AG08396 (cell line): ENCODE data around the gene MAP1A.
"Not testable (repeated sequence)": the region's sequence is repeated elsewhere in the genome, so short reads cannot be mapped to it uniquely, and the experiment has no call there.

Experiments
- DNase-seq: peaks from one replicate; pipeline ENCODE4 v3.0.0; 2012; ENCODE audit warnings: low spot score, mixed read lengths

MAP1A gene

DNA sequence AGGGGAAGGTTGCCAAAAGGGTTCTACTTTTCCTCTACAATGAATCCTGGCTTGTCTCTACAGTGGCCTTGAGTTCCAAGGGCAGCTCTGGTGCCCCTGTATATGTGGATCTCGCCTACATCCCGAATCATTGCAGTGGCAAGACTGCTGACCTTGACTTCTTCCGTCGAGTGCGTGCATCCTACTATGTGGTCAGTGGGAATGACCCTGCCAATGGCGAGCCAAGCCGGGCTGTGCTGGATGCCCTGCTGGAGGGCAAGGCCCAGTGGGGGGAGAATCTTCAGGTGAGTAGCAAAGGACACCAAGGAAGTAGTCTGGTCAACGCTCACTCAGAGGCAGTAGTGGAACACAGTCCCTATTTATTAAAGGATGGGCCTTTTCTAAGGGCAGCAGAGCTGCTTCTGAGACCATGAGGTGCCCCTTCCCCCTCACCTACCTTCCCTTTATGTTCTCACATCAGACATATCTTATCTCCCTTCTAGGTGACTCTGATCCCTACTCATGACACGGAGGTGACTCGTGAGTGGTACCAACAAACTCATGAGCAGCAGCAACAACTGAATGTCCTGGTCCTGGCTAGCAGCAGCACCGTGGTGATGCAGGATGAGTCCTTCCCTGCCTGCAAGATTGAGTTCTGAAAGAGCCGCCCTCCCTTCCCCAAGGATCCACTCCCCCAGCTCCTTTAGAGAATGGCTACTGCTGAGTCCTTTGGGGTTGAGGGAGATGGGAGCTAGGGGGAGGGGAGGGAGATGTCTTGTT is 12.4 kb downstream of the MAP1A start:
- DNase-seq: no peak

DNA sequence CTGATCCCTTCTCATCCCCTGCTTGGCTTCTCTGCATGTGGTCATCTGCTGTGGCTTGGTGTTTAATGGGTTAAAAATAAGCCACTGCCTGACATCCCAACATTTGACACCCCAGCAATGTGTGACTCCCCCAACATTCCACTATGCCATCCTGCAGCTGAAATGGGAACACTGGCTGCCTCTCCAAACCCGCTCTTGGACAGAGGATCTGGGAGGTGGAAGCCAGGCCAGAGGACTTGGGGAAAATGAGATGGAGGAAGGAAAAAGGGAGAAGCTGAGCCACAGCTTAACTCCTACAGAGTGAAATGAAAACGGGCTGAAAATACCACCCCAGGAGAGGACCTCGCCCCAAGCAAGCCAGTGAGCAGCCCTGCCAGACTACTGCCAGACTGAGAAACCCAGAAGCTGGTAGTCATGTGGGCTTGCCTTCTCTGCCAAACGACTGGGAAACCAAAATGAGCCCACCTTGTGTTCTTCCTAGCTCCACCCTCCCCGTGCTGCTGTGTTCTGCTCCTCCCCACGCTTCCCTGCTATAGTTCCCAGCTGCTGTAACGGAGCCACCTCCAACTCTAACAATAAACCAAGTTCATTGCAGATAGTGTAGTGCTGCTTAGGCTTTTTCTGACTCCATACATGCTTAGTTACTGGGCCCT is 13.7 kb downstream of the MAP1A start:
- no peak for DNase-seq

DNA sequence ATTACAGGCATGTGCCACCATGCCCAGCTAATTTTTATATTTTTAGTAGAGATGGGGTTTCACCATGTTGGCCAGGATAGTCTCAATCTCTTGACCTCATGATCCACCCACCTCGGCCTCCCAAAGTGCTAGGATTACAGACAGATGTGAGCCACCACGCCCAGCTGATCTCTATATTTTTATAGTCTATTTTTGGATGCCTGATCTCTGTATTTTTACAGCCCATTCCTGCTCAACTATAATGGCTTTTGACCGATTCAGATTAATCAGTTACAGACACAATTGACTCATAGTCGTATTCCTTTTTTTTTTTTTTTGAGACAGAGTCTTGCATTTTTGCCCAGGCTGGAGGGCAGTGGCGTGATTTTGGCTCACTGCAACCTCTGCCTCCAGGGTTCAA is 15.4 kb downstream of the MAP1A start:
- DNase-seq: not testable (repeated sequence)

DNA sequence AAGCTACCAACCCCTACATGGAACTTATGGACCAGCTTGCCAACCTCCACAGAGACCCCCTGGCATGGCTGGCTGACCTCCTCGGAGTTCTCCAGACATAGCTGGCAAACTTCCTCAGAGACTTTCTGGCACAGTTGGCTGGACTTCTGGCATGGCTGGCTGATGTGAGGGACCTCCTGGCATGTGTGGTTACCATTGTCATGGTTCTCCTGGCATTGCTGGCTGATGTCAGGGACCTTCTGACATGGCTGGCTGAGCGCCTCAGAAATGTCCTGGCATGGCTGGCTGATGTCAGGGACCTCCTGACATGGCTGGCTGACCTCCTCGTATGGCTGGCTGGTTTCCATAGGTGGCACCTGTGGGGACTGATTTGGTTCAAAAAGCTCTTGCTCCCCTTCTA is 17.5 kb downstream of the MAP1A start:
- no peak for DNase-seq

DNA sequence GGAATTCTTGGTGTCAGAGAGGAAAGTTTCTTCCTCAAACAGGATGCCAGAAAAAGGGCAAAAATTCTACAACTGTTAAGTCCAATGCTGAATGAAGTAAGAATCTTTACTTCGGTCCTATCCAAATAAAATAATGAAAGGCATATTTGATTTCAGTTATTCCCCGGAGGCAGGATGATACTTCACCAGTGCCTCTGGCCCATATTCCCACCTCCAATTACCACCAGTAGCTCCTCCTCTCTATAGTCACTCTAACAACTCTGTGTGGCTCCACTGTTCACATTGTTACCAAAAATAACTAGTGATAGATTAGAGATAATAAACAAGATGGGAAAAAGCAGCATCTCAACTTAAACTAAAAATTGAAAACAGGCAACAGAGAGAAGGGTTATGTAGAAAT is 20.7 kb downstream of the MAP1A start:
- DNase-seq: no peak

DNA sequence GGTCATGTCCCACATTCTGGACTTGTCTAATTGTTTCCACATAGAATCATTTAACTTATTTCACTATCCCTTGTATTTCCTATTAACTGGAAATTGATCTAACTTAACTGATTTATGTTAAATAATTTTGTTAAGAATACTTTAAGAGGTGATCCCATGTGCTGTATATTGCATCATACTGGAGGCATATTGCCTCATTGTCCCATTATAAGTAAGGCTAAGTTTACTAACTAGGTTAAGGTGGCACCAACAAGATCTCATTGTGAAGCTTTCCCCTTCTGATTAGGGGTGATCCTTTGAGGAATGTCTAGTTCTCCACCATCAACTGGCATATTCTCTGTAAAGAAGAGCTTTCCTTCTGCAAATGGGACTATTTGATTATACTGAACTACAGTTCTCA is 24.4 kb downstream of the MAP1A start:
- DNase-seq: no peak

DNA sequence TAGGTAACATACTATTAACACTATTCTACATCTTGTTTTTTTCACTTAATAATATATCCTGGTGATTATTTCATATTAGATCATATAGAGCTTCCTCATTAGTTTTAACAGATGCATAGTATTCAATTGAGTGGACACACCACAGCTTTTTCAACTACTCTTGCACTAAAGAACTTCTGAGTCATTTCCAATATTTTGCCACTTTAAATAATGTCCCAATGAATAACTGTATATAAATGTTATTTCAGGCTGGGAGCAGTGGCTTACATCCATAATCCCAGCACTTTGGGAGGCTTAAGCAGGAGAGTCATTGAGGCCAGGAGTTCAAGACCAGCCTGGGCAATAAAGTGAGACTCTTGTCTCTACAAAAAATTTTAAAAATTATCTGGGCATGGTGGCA is 26.9 kb downstream of the MAP1A start:
- no peak for DNase-seq

DNA sequence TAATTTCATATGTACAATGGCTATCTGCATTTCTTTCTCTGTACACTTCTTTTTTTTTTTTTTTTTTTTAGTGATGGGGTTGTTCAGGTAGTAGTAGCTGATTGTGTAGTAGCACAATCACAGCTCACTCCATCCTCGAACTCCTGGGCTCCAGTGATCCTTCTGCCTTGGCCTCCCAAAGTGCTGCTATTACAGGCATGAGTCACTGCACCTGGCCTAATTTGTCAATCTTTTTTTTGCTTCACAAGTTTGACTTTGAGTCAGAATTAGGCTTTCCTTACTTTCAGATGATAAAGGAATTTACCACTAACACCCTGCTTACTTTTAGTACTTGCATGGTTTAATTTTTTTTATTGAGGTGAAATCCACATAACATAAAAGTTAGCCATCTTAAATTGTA is 28.0 kb downstream of the MAP1A start:
- no peak for DNase-seq

DNA sequence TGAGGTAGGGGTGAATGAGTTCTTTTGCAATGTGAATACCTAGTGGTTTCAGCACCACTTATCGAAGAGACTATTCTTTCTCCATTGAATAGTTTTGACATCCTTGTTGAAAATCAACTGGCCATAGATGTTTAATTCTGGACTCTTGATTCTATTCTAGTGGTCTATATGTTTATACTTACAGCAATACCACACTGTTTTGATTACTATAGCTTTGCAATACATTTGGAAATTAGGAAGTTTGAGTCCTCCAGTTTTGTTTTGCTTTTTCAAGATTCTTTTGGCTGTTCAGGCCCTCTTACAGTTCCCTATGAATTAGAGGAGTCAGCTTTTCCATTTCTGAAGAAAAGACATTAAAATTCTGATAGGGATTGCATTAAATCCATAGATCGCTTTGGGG is 30.1 kb downstream of the MAP1A start:
- no peak for DNase-seq

DNA sequence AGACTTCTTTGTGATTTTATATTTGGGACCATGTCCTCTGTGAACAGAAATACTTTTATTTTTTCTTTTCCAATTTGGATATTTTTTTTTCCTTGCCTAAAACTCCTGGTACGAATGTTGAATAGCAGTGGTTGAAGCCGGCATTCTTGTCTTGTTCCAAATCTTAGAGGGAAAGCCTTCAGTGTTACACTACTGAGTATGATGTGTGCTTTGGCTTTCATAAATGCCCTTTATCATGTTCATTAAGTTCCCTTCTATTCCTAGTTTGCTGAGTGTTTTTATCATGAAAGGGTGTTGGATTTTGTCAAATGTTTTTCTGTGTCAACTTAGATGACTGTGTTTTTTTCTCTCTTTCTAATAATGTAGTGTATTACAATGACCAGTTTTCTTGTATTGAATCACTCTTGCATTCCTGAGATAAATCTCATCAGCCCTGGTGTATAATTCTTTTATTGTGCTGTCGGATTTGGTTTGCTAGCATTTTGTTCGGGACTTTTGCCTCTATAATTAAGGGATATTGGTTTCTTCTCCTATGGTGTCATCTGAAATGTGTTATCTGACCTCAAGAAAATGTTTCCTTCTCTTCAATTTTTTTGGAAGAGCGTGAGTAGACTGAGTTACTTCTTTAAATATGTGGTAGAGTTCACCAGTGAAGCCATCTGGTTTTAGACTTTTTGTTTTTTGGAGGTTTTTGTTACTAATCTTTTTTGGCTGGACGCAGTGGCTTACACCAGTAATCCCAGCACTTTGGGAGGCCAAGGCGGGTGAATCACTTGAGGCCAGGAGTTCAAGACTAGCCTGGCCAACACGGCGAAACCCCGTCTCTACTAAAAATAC is 33.3 kb downstream of the MAP1A start:
- no peak for DNase-seq

DNA sequence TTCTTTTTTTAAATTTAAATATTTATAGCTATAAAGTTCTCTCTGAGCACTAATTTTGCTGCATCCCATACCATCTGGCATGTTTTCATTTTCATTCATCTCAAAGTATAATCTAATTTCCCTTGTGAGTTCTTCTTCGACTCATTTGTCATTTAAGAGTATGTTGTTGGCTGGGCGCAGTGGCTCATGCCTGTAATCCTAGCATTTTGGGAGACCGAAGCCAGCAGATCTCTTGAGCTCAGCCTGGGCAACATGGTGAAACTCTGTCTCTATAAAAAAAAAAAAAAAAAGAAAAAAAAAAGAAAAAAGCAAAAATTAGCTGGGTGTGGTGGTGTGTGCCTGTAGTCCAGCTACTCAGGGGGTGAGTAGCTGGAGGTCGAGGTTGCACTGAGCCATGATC is 34.8 kb downstream of the MAP1A start:
- DNase-seq: no peak

DNA sequence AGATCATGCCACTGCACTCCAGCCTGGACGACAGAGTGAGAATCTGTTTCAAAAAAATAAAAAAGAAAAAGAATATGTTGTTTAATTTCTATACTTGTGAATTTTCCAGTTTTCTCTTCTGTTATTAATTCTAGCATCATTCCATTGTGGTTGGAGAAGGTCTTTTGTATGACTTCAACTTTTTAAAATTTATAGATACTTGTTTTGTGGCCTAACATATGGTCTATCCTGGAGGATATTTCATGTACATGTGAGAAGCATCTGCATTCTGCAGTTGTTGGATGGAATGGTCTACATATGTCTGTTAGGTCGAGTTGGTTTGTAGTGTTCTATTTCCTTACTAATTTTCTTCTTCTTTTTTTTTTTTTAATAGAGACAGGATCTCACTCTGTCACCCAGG is 35.6 kb downstream of the MAP1A start:
- DNase-seq: no peak

DNA sequence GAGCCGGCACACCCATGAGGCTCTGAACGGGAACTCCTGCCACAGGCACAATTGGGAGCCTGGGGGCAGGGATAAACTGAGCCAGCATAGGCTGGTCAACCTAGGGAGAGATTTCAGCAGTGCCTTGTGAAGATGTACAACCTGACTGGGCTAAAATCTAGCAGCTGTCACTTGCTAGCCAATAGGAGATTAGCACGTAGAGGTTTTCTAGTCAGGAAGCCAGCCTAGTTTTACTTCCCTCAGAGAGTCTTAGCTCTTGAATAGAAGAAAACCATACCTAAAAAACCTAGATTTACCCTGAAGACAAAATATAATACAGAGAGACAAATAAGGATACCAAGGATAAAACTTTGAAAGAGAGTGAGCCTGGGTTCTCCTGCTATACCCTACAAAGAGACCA is 45.3 kb downstream of the MAP1A start:
- DNase-seq: not testable (repeated sequence)

DNA sequence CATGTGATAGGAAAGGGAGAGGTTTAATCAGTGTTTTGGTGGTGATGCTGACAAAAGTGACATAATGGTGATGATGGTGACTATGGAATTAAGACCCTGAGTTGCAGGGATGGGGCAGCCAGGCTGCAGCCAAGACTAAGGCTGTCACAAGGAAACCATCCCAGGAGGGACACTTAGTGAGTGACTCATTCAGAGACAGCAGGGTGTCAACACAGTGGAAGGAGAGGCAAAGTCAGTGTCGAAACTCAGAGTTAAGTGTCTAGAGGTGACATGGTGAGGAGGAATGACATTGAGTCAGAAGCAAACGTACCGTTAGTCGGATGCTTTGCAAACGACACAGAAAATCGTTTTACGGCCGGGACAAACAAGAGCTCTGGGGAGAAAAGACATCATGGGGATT is 46.4 kb downstream of the MAP1A start:
- not testable (repeated sequence) for DNase-seq

DNA sequence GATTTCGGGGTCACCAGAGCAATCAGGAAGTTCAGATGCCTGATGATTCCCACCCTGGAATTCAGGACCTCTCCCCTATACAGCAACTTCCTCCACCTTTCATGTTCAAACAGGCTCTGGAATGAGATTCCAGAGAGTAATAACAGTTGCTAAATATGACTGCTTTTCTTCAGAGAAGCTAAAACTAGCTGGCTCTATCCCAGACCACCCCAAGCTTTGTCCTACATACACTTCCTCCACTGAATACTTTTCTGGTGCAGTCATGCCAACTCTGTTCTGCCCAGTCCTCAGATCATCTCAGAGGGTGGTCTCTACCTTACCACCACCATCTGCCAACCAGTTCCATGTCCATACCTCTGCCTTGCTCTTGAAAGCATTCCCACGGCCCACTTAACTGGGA is 49.2 kb downstream of the MAP1A start:
- DNase-seq: not testable (repeated sequence)

DNA sequence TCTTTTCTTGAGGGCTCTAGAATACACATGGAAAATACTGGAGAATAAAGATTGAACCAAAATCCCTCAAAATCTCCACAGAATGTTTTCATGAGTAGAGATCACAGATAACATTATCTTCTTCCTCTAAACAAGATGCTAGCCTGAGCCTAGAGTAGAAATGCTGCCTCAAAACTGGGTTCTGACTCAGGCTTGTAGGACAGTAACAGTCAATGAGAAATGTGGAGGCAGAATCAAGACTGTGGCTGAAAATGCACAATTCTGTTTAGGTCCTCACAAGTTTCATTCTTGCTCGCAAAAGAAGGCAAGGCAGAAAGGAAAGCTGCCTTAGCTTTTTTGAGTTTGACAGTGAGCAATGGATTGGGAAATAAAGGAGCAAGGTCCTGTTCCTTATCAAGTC is 57.2 kb downstream of the MAP1A start:
- not testable (repeated sequence) for DNase-seq
